GM12872 (cell line): Measurements from ENCODE around the gene BAIAP2.

Experiments
- TF ChIP-seq, protein P1 (sequence below): IDR thresholded peaks from 3 replicates; pipeline ENCODE4 v1.5.1; 2011; ENCODE audit warnings: low read depth, mild to moderate bottlenecking, low read length, moderate library complexity; ENCODE audit not compliant: insufficient read depth

The BAIAP2 gene

DNA sequence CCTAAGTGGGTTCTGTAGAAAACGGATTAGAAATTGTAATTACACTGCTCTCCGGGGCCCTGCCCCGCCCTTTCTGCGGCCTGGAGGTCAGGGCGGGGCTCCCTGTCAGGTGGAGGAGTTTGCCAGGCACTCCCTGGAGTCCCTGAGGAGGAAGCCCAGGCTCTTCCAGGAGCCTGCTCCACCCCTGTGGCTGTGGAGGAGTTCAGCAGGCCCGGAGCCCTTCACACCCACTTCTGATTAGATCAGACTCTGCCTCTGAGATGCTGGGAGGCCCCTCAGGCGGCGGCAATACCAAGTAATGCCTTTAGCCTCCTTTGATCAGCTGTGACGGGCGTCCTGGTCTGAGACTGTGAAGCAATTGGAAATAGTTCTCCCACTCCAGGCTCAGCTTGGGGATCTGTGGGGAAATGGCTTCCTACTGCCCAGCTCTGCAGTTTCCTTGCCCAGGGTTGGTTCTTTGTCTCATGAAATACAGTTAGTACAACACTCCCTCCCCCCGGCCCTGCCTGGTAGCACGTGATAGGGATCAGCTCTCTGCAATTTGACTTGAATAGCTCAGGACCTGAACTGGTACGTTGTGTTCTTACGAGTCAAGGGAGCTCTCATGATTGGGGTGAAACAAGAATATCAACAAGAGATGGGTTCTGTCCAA, 22.3 kb downstream of the BAIAP2 start:
- TF ChIP-seq, protein P1, sequence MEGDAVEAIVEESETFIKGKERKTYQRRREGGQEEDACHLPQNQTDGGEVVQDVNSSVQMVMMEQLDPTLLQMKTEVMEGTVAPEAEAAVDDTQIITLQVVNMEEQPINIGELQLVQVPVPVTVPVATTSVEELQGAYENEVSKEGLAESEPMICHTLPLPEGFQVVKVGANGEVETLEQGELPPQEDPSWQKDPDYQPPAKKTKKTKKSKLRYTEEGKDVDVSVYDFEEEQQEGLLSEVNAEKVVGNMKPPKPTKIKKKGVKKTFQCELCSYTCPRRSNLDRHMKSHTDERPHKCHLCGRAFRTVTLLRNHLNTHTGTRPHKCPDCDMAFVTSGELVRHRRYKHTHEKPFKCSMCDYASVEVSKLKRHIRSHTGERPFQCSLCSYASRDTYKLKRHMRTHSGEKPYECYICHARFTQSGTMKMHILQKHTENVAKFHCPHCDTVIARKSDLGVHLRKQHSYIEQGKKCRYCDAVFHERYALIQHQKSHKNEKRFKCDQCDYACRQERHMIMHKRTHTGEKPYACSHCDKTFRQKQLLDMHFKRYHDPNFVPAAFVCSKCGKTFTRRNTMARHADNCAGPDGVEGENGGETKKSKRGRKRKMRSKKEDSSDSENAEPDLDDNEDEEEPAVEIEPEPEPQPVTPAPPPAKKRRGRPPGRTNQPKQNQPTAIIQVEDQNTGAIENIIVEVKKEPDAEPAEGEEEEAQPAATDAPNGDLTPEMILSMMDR, result no peak

DNA sequence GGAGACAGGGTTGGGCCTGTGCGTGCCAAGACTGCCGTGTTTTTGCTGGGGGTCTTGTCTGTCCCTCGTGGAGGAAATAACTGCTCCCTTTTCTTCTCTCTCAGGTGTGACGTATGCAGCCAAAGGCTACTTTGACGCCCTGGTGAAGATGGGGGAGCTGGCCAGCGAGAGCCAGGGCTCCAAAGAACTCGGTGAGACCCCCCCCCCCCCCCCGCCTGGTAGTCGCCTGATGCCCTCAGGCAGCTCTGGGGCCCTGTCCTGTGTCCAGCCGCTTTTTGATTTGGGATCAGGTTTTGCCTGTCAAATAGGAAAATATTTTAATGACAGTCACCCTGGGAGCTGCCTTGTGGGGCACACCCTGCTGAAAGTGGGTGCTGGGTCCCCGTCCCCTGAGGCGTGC, 22.8 kb downstream of the BAIAP2 start:
- TF ChIP-seq, protein P1, result no peak

DNA sequence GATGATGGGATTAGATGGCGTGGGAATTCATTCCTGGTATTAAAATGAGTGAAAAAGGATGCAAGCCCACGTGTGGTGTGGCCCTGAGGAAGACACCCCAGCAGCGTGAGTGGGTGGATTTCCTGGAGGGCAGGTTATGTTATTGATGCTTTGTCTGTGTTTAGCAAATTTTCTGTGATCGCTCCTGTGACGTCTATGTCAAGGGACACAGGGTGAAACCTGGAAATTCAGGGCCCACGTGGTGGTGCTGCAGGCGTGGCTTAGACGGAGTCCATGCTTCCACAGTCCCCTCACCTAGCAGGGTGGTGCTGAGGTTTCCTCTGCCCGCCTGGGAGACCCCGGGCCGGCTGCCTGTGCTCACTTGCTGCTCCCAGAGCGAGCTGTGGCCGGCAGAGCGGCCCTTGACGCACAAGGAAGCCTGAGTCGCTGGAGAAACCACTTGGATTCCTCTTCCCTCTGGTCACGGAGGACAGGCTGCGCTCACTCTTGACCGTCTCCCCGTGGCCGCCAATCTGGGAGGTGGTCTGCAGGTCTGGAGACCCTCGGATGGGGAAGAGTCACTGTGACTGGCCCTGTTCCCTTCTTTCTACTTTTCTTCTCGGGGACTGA, 23.4 kb downstream of the BAIAP2 start:
- TF ChIP-seq, protein P1, result no peak

DNA sequence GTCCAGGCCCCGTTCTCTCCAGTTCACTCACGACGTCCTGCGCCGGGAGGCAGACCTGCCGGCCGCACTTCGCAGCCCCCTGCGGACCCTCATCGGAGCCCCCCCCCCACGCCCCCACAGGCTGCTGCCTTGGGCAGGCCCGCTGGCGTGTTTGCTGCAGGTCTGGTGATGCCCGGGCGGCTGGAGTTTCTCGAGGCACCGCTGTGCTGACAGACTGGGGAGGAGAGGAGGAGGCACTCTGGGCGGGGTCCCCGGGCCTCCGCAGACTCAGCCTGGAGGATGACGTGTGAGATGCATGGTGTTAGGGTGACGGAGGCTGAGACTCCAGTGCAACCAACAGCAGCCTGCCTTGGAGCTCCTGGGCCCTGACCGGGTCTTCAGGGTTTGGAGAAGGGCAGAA, 24.1 kb downstream of the BAIAP2 start:
- TF ChIP-seq, protein P1, result no peak

DNA sequence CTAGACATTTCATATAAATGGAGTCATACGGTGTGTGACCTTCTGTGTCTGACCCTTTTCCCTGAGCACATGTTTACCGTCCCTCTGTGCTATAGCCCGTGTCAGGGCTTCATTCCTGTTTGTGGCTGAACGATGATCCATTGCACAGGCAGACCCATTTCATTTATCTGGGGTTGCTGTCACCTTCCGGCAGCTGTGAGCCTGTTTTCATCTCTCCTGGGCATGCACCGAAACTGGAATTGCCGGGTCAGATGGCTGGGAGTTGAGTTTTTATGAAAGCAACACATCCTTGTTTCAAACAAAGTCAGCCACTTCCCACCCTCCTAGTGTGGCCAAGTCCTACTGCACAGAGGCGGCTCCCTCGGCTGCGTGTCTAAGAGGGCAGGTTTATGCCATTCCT, 25.5 kb downstream of the BAIAP2 start:
- TF ChIP-seq, protein P1, result no peak

DNA sequence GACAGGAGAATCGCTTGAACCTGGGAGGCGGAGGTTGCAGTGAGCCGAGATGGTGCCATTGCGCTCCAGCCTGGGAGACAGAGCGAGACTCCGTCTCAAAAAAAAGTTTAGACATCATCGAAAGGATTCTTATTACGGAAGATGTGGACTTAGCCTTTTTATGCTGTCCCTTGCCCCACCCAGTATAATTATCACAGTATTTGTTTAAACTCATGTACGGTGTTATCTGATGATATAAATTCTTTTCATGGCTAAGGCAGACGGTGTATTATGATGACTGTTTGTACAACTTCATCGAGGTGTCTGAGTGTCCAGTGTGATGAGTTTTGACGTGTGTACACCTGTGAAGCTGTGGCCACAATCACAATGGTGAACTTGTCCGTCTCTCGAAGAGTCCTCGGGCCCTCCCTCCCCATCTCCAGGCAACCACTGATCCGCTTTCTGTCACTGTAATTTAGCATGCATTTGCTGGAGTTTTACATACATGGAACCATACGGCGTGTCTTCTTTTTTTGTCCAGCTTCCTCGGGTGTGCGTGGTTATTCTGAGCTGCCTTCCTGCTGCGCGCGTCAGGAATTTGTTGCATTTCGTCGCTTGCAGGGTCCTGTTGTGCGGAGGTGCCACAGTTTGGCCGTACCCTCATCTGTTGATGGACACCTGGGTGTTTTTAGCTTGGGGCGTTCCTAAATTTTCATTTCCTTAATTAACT, 26.2 kb downstream of the BAIAP2 start:
- TF ChIP-seq, protein P1, result no peak

DNA sequence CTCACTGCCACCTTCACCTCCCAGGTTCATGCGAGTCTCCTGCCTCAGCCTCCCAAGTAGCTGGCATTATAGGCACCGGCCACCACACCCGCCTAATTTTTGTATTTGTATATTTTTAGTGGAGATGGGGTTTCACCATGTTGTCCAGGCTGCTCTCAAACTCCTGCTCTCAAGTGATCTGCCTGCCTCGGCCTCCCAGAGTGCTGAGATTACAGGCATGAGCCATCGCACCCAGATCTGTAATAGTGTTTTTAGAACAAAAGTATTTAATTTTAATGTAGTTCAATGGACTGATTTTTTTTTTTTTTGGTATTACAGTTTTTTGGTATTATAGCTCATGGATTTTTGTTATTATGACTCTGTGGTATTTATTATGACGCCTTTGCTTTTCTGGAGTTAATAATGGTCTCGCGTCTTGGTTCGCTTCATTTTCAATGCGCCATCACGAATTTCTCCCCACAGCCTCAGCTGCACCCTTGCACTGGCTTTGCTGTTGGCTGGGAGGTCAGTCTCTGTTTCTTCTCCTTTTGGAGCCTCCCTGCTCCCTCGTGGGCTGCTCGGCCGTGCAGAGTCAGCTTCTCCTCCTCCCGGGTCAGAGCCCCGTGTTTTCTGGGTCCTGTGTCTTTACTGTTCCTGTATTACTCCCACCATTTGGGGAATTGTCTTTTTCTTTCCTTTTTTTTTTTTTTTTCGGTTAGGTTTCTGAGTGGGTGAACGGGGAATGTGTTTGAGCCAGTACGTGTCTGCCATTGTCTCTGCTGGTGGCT, 27.2 kb downstream of the BAIAP2 start:
- TF ChIP-seq, protein P1, result no peak
